ENCODE results near the gene ENPP1. TPM values are rescaled to one million over a fixed set of nuclear protein-coding genes. Genes with fewer than 3 reads are reported as not detected.

Gene ENPP1
- total and polyA plus RNA-seq, 2 of the 4 experiments (the other 2 are of a cell fraction) = 10.9 to 38.9 TPM

GRCh38 chr6:131765804-131766135 lies 42.0 kb upstream of the ENPP1 start:
- H3K18ac ChIP-seq (ENCODE audit: low read depth, low read length) = no peak overlapping the region; the same call in 1 of the 2 replicates
- H3K9me3 ChIP-seq (ENCODE audit: control insufficient read depth, insufficient read depth, low read length) = no peaks in the 10 kb centered on the region
- peak overlapping the region; percentile 53; the same call in 1 of the 2 replicates for H2BK120ac ChIP-seq (ENCODE audit: low read depth, low read length)
- TF ChIP-seq NFE2L2 (IDR thresholded peaks at IDR 0.05; ENCODE audit: low read depth, low read length) (no peak), CHD1 (IDR thresholded peaks at IDR 0.05; ENCODE audit: low read depth, low read length) (no peak), BHLHE40 (IDR thresholded peaks at IDR 0.05; ENCODE audit: low read depth, low read length) (no peak), RFX5 (IDR thresholded peaks at IDR 0.05; ENCODE audit: low read depth, low read length) (no peak), RAD21 (IDR thresholded peaks at IDR 0.05; ENCODE audit: low read length) (no peak), USF2 (IDR thresholded peaks at IDR 0.05; ENCODE audit: low read depth, low read length) (no peak), MXI1 (IDR thresholded peaks at IDR 0.05; ENCODE audit: borderline replicate concordance, low read depth, low read length) (no peak), CTCF (conservative IDR thresholded peaks at IDR 0.05; ENCODE audit: low read depth, low read length) (no peak), RCOR1 (IDR thresholded peaks at IDR 0.05; ENCODE audit: insufficient replicate concordance, low read length) (no peak), SMC3 (IDR thresholded peaks at IDR 0.05; ENCODE audit: low read depth, low read length) (no peak), FOS (IDR thresholded peaks at IDR 0.05; ENCODE audit: low read depth, low read length) (no peak), MAFK (IDR thresholded peaks at IDR 0.05; ENCODE audit: low read depth, low read length) (no peak), MAZ (IDR thresholded peaks at IDR 0.05; ENCODE audit: borderline replicate concordance, low read depth, low read length) (no peak), CEBPB (IDR thresholded peaks at IDR 0.05; ENCODE audit: low read depth, low read length) (no peak)
- H2AK9ac ChIP-seq (replicated peaks; ENCODE audit: low read depth, low read length, poor library complexity) = peak overlapping the region; percentile 20
- no TSS peak for BruUV-seq (replicated peaks)
- H4K5ac ChIP-seq (ENCODE audit: low read depth, low read length) = no peak overlapping the region
- no peaks in the 10 kb centered on the region for H4K20me1 ChIP-seq (ENCODE audit: insufficient read depth, low read length)
- H4K91ac ChIP-seq (ENCODE audit: insufficient read depth, low read depth, low read length) = no peak overlapping the region
- intact Hi-C loops (cut with micrococcal nuclease) (no loop called here), dilution Hi-C loops (cut with HindIII; ENCODE audit: low sequenced_read_pairs, unreplicated experiment) (no loop called here), in situ Hi-C loops (cut with MboI; ENCODE audit: low sequenced_read_pairs) (no loop called here)
- no peaks in the 10 kb centered on the region for H3K79me1 ChIP-seq (ENCODE audit: low read depth in 1 of 2, low read length in 2 of 2)
- H2AFZ ChIP-seq (replicated peaks; ENCODE audit: low read length, poor library complexity) = no peak overlapping the region
- no peak for ATAC-seq (ENCODE audit: low read depth)
- no peak for DNase-seq
- H2BK15ac ChIP-seq (ENCODE audit: low read depth, low read length) = peak overlapping the region; percentile 15; the same call in 1 of the 3 replicates
- peak overlapping the region; percentile 22; the same call in 1 of the 2 replicates for H3K4ac ChIP-seq (ENCODE audit: low read depth, low read length)
- peak overlapping the region in 1 of 2 experiments; percentile 43; a peak in 1 of 4 replicates for H4K8ac ChIP-seq (ENCODE audit: low read depth in 2 of 2, low read length in 2 of 2)
- no peak overlapping the region for H2BK5ac ChIP-seq (ENCODE audit: low read depth, low read length, poor library complexity, severe bottlenecking)
- no peaks in the 10 kb centered on the region; the same call in 1 of the 2 replicates for H3K9me1 ChIP-seq (ENCODE audit: insufficient read depth, low read length)
- 60% methylated on average over 1 of the region's 4 CpGs; no CpG with 5 or more reads in 1 of the 2 experiments for WGBS, 2 experiments (ENCODE audit: extremely low coverage in 2 of 2, insufficient read length in 1 of 2)
- H3K56ac ChIP-seq (ENCODE audit: extremely low read depth, insufficient read depth, low read length) = no peak overlapping the region
- peaks cover 7% of the 10 kb centered on the region; the same call in 1 of the 2 replicates for H3K4me1 ChIP-seq (ENCODE audit: control insufficient read depth, insufficient read depth, low read length)
- no peak overlapping the region for H3K23ac ChIP-seq (ENCODE audit: low read depth, low read length)
- POLR2A ChIA-PET (ENCODE audit: unreplicated experiment) = no interaction called here
- no peaks in the 10 kb centered on the region for H3K36me3 ChIP-seq (ENCODE audit: control insufficient read depth, insufficient read depth, low read length)
- H3K27me3 ChIP-seq (ENCODE audit: control insufficient read depth, insufficient read depth, low read length) = no peaks in the 10 kb centered on the region
- no peak overlapping the region for H3K4me2 ChIP-seq (ENCODE audit: low read depth, low read length)
- H3K4me3 ChIP-seq (ENCODE audit: insufficient read depth, low read depth, low read length) = no peak overlapping the region
- 0 out of 2 replicates have a peak overlapping the region, but pooled peaks have one; percentile 32 for H3K14ac ChIP-seq (replicated peaks; ENCODE audit: low read depth, low read length)
- no peak overlapping the region for H2BK20ac ChIP-seq (ENCODE audit: low read depth, low read length)
- CTCF ChIA-PET = no interaction called here
- no peak overlapping the region for H3K9ac ChIP-seq (ENCODE audit: low read depth, low read length)
- peak overlapping the region; percentile 83; the same call in 1 of the 2 replicates for H2AK5ac ChIP-seq (ENCODE audit: low read depth, low read length)
- no peak overlapping the region for H3K27ac ChIP-seq (ENCODE audit: insufficient read depth, low read length)

All from IMR-90 (cell line).